Neutrophil (primary cell): ENCODE results near the gene TMEM87B.
"Not testable (repeated sequence)": the region's sequence is repeated elsewhere in the genome, so short reads cannot be mapped to it uniquely, and the experiment has no call there.

Source experiments
- H3K27ac ChIP-seq: fragments of 200-600 bp; sonication (generic); 2 replicates; pipeline ENCODE4 v1.5.1; 2016; ENCODE audit warnings: mild to moderate bottlenecking, moderate library complexity
- H3K27me3 ChIP-seq: fragments of 200-600 bp; sonication (generic); 2 replicates; pipeline ENCODE4 v1.6.0; 2016; ENCODE audit warnings: mild to moderate bottlenecking
- H3K36me3 ChIP-seq: fragments of 200-600 bp; sonication (generic); 2 replicates; pipeline ENCODE4 v1.5.1; 2017
- H3K4me1 ChIP-seq, 2 experiments: fragments of 200-600 bp in 1 of 2; sonication (generic) in 1 of 2; 1 replicate in 1 of 2; 2 replicates in 1 of 2; pipeline versions ENCODE4 v1.5.1 to v1.6.1; 2013 to 2016; ENCODE audit warnings: low read depth in 1 of 2, low read length in 1 of 2, mild to moderate bottlenecking in 1 of 2, moderate library complexity in 1 of 2; ENCODE audit not compliant: control insufficient read depth in 1 of 2, insufficient read depth in 1 of 2
- H3K4me3 ChIP-seq, 2 experiments: fragments of 200-600 bp in 1 of 2; sonication (generic) in 1 of 2; 1 replicate in 1 of 2; 2 replicates in 1 of 2; pipeline ENCODE4 v1.5.1; 2013 to 2016; ENCODE audit warnings: low read depth in 1 of 2, low read length in 1 of 2, mild to moderate bottlenecking in 1 of 2, moderate library complexity in 1 of 2
- H3K9me3 ChIP-seq: fragments of 200-600 bp; sonication (generic); 2 replicates; pipeline ENCODE4 v1.5.1; 2016
- TF ChIP-seq, protein P1 (sequence below): fragments of 200-600 bp; sonication (generic); IDR thresholded peaks from 2 replicates; pipeline ENCODE4 v1.5.1; 2016; ENCODE audit warnings: antibody characterized with exemption

Gene TMEM87B

DNA sequence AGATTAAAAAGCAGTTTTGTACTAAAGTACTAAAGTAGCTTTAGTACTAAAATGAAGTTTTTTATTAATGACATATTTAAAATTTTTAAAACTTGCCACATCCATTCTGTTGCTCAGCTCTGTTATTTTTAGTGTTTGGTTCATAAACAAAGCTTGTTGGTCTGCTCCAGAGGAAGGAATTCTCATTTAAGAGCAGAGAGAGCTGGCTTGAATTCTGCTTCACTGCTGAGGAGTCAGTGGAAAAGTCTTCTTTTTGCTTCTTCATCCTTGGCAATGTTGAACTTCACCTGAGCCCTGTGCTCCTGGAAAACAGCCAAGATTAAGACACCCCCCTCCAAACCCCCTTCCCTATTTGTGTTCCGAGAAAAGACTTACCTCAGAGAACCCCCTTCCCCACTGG lies 40.6 kb downstream of the TMEM87B start:
- Histone ChIP-seq H3K36me3 (peaks cover 74% of the 10 kb centered on the region), H3K4me3 (no peak overlapping the region), H3K4me1 (no peaks in the 10 kb centered on the region), H3K27me3 (no peaks in the 10 kb centered on the region), H3K9me3 (no peaks in the 10 kb centered on the region), H3K27ac (no peak overlapping the region)
- TF ChIP-seq, protein P1, sequence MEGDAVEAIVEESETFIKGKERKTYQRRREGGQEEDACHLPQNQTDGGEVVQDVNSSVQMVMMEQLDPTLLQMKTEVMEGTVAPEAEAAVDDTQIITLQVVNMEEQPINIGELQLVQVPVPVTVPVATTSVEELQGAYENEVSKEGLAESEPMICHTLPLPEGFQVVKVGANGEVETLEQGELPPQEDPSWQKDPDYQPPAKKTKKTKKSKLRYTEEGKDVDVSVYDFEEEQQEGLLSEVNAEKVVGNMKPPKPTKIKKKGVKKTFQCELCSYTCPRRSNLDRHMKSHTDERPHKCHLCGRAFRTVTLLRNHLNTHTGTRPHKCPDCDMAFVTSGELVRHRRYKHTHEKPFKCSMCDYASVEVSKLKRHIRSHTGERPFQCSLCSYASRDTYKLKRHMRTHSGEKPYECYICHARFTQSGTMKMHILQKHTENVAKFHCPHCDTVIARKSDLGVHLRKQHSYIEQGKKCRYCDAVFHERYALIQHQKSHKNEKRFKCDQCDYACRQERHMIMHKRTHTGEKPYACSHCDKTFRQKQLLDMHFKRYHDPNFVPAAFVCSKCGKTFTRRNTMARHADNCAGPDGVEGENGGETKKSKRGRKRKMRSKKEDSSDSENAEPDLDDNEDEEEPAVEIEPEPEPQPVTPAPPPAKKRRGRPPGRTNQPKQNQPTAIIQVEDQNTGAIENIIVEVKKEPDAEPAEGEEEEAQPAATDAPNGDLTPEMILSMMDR: no peak

DNA sequence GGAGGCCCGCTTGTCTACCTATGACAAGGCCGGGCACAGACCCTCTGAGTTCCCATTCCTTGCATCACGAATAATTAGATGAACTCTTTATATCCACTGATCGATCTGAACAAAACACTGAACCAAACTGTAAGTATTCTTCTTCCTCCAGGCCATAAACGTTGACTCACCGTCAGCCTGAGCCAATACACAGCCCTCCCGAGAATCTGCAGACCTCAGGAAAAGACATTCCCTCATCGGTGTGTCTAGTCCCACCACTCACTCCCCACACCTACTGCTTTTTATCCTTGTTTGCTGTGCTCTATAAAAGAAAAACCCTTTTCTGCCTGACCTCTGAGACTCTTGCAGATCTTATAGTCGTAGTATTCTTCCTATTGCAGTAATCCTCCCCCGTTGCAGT lies 41.0 kb downstream of the TMEM87B start:
- H3K36me3 ChIP-seq: peaks cover 72% of the 10 kb centered on the region
- no peaks in the 10 kb centered on the region for H3K27me3 ChIP-seq
- no peak overlapping the region for H3K4me3 ChIP-seq
- no peaks in the 10 kb centered on the region for H3K9me3 ChIP-seq
- no peaks in the 10 kb centered on the region for H3K4me1 ChIP-seq
- no peak overlapping the region for H3K27ac ChIP-seq
- TF ChIP-seq, protein P1: no peak

DNA sequence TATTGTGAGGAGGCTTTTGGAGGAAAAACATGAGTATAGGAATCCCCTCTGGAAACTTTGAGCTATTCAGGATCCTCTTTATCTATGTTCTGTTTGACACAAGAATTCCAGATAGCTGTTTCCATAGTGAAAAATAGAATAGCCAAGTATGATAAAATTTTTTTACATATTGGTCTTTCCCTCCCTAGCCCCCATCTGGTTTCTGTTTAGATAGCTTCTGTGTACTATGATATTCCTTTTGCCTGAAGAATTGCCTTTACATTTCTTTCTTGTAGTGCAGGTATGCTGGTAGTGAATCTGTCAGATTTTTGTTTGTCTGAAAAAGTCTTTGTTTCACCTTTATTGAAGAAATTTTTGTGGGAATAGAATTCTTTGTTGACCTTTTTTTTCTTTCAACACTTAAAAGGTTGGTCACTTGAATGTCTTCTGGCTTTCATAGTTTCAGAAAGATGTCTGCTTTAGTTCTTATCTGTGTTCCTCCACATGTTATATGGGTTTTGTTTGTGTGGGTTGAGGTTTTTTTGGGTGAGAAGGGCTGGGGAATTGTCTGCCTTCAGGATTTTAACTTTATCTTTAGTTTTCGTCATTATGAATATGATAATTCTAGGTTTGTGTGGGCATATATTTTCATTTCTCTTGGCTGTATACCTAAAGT lies 53.2 kb downstream of the TMEM87B start:
- TF ChIP-seq, protein P1: no peak
- H3K4me1 ChIP-seq: no peaks in the 10 kb centered on the region
- H3K36me3 ChIP-seq: peaks cover 73% of the 10 kb centered on the region
- H3K9me3 ChIP-seq: no peaks in the 10 kb centered on the region
- H3K27me3 ChIP-seq: no peaks in the 10 kb centered on the region
- H3K4me3 ChIP-seq: no peak overlapping the region
- H3K27ac ChIP-seq: no peak overlapping the region

DNA sequence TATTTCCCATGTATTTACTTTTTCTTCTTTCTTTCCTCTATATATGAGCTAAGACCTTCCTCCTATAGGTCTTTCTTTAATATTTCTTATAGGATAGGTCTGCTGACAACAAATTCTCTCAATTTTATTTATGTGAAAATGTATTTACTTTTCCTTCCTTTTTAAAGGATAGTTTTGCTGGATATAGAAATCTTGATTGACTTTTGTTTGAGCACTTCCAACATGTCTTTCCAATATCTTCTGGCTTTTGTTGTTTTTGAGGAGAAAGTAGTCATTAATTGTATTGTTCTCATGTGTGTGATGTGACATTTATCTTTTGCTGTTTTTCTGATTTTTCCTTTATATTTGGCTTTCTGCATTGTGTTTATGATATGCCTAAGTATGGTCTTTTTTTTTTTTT lies 54.2 kb downstream of the TMEM87B start:
- Histone ChIP-seq H3K27me3 (no peaks in the 10 kb centered on the region), H3K27ac (no peak overlapping the region), H3K36me3 (peaks cover 67% of the 10 kb centered on the region), H3K9me3 (no peaks in the 10 kb centered on the region), H3K4me3 (no peak overlapping the region), H3K4me1 (no peaks in the 10 kb centered on the region)
- TF ChIP-seq, protein P1: no peak

DNA sequence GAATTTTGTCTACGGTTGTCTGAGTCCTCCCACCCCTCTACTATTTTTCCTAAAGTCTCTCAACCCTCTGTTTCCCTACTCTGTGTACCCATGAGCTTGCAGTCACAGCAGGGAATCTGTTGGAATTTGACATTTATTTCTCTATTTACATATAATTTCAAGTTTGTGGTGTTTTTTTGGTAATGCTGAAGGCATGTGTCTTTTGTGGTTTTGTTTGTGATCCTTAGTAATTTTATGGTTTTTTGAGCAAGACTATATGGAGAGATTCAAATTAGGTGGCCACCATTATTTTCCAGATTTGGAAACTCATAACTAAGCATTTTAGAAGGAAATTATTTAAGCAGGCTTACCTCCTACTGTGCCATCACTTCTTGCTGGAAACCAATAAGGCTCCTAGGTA lies 55.9 kb downstream of the TMEM87B start:
- Histone ChIP-seq H3K9me3 (no peaks in the 10 kb centered on the region), H3K4me1 (no peaks in the 10 kb centered on the region), H3K4me3 (no peak overlapping the region), H3K36me3 (peaks cover 59% of the 10 kb centered on the region), H3K27ac (no peak overlapping the region), H3K27me3 (no peaks in the 10 kb centered on the region)
- TF ChIP-seq, protein P1: no peak

DNA sequence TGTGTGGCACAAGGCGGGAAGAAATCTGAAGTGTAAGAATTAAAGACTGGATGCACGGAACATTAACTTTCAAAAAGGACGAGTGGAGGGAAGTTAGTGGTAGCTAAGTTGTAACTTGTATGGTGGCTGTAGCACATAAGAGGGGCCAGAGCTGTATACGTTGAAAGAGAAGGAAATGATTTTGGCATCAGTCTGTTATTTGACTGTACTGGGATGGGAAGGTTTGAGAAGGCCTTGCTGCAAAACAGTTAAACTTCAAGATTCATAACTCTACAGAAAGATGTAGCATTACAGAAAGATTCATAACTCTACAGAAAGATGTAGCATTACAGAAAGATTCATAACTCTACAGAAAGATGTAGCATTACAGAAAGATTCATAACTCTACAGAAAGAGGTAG lies 58.3 kb downstream of the TMEM87B start:
- H3K36me3 ChIP-seq: peaks cover 63% of the 10 kb centered on the region
- H3K27me3 ChIP-seq, H3K9me3 ChIP-seq, H3K4me1 ChIP-seq, H3K4me3 ChIP-seq, H3K27ac ChIP-seq: not testable (repeated sequence)
